ENCODE data around the gene GPR148. TPM values are rescaled to one million over a fixed set of nuclear protein-coding genes. Genes with fewer than 3 reads are reported as not detected.

Gene GPR148
- polyA plus RNA-seq, 1 donor from 2014 or later, result not detected

DNA sequence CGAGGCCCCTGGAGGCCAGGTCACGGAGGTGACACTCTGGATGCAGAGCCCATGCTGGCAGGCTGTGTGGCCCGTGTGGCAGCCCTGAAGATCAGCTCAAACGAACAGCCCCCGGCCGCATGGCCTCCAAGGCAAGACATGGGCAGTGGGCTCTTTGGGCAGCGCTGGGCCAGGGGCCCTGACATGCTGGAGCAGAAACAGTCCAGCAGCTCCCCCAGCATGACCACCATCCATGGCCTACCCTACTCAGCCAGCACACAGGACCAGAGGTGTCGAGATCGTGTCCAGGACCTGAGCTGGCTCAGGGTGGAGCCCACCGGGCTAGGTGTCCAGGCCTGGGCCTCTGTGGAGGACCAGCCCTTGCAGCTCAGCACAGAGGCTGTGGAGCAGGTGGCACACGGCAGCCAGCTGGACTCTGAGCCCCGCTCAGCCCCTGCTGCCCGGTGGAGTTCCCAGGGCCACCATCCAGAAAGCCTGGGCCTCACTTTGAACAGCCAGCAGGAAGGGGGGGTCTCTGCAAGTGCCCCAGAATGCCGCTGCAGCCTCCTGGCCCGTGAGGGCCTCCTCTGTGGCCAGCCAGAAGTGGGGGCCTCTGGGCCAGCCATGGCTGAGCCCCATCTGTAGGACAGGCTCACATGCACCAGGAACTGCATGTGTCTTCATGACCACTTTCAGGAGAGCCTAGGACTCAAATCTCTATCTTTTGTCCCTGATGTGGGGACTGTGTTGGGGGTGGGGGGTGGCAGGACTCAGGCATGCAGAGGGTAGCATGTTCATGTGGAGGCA lies 35.4 kb downstream of the GPR148 start:
- TF ChIP-seq SMC3 (conservative IDR thresholded peaks at IDR 0.05; ENCODE audit: poor library complexity), result no peak
- TF ChIP-seq, protein P1, sequence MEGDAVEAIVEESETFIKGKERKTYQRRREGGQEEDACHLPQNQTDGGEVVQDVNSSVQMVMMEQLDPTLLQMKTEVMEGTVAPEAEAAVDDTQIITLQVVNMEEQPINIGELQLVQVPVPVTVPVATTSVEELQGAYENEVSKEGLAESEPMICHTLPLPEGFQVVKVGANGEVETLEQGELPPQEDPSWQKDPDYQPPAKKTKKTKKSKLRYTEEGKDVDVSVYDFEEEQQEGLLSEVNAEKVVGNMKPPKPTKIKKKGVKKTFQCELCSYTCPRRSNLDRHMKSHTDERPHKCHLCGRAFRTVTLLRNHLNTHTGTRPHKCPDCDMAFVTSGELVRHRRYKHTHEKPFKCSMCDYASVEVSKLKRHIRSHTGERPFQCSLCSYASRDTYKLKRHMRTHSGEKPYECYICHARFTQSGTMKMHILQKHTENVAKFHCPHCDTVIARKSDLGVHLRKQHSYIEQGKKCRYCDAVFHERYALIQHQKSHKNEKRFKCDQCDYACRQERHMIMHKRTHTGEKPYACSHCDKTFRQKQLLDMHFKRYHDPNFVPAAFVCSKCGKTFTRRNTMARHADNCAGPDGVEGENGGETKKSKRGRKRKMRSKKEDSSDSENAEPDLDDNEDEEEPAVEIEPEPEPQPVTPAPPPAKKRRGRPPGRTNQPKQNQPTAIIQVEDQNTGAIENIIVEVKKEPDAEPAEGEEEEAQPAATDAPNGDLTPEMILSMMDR (IDR thresholded peaks at IDR 0.05; ENCODE audit: poor library complexity, severe bottlenecking), result no peak
- no peak for TF ChIP-seq EZH2 (IDR thresholded peaks at IDR 0.05; ENCODE audit: borderline replicate concordance, insufficient read depth, low read length, poor library complexity, severe bottlenecking)
- TF ChIP-seq MXI1 (conservative IDR thresholded peaks at IDR 0.05; ENCODE audit: poor library complexity, severe bottlenecking), result no peak
- TF ChIP-seq, protein P2, sequence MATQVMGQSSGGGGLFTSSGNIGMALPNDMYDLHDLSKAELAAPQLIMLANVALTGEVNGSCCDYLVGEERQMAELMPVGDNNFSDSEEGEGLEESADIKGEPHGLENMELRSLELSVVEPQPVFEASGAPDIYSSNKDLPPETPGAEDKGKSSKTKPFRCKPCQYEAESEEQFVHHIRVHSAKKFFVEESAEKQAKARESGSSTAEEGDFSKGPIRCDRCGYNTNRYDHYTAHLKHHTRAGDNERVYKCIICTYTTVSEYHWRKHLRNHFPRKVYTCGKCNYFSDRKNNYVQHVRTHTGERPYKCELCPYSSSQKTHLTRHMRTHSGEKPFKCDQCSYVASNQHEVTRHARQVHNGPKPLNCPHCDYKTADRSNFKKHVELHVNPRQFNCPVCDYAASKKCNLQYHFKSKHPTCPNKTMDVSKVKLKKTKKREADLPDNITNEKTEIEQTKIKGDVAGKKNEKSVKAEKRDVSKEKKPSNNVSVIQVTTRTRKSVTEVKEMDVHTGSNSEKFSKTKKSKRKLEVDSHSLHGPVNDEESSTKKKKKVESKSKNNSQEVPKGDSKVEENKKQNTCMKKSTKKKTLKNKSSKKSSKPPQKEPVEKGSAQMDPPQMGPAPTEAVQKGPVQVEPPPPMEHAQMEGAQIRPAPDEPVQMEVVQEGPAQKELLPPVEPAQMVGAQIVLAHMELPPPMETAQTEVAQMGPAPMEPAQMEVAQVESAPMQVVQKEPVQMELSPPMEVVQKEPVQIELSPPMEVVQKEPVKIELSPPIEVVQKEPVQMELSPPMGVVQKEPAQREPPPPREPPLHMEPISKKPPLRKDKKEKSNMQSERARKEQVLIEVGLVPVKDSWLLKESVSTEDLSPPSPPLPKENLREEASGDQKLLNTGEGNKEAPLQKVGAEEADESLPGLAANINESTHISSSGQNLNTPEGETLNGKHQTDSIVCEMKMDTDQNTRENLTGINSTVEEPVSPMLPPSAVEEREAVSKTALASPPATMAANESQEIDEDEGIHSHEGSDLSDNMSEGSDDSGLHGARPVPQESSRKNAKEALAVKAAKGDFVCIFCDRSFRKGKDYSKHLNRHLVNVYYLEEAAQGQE (IDR thresholded peaks at IDR 0.05; ENCODE audit: borderline replicate concordance), result no peak
- no peak for TF ChIP-seq POLR2AphosphoS5 (IDR thresholded peaks at IDR 0.05)
- no peak for TF ChIP-seq EP300 (conservative IDR thresholded peaks at IDR 0.05; ENCODE audit: poor library complexity, severe bottlenecking)
- no peak for TF ChIP-seq RAD21 (conservative IDR thresholded peaks at IDR 0.05)
- TF ChIP-seq TAF1 (IDR thresholded peaks at IDR 0.05; ENCODE audit: low read depth), result no peak
- H3K9ac ChIP-seq (ENCODE audit: low read length), result no peak overlapping the region
- H3K9me3 ChIP-seq (ENCODE audit: low read length), result no peaks in the 10 kb centered on the region
- H3K4me2 ChIP-seq (ENCODE audit: low read length), result no peak overlapping the region
- peaks cover 6% of the 10 kb centered on the region for H3K79me2 ChIP-seq (replicated peaks; ENCODE audit: insufficient read depth, low read length)
- H2AFZ ChIP-seq (ENCODE audit: low read depth, low read length), result no peak overlapping the region
- no peak overlapping the region for H3K4me3 ChIP-seq (ENCODE audit: low read length)
- no peaks in the 10 kb centered on the region for H3K27me3 ChIP-seq (ENCODE audit: insufficient read depth, low read depth, low read length)
- H4K20me1 ChIP-seq (ENCODE audit: insufficient read depth), result no peaks in the 10 kb centered on the region
- no peaks in the 10 kb centered on the region for H3K9me2 ChIP-seq (ENCODE audit: insufficient read depth, low read length)
- H3F3A ChIP-seq (ENCODE audit: insufficient read depth, low read length, poor library complexity, severe bottlenecking), result no peaks in the 10 kb centered on the region
- H3K36me3 ChIP-seq (ENCODE audit: insufficient read depth, low read length), result no peaks in the 10 kb centered on the region
- no peak overlapping the region for H3K27ac ChIP-seq (ENCODE audit: low read length)

DNA sequence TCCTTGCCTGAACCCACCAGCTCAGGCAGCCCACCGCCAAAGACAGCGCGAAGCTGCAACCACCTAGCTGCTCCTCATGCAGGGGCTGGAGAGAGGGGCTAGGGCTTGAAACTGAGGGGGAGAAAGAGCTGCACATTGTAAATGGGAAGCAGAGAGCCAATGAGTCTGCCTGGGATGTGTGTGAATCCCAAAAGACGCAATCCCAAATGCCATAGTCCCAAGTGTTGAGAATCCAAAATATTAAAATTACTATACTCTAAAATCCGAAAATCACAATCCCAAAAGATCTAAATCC lies 35.9 kb downstream of the GPR148 start:
- Histone ChIP-seq H3K9ac (ENCODE audit: low read length) (no peak overlapping the region), H3K4me2 (ENCODE audit: low read length) (no peak overlapping the region), H4K20me1 (ENCODE audit: insufficient read depth) (no peaks in the 10 kb centered on the region), H3K36me3 (ENCODE audit: insufficient read depth, low read length) (no peaks in the 10 kb centered on the region), H3K9me2 (ENCODE audit: insufficient read depth, low read length) (no peaks in the 10 kb centered on the region), H3K27me3 (ENCODE audit: insufficient read depth, low read depth, low read length) (no peaks in the 10 kb centered on the region), H3K4me3 (ENCODE audit: low read length) (no peak overlapping the region), H3K9me3 (ENCODE audit: low read length) (no peaks in the 10 kb centered on the region), H3K27ac (ENCODE audit: low read length) (no peak overlapping the region), H3K79me2 (replicated peaks; ENCODE audit: insufficient read depth, low read length) (peaks cover 1% of the 10 kb centered on the region), H3F3A (ENCODE audit: insufficient read depth, low read length, poor library complexity, severe bottlenecking) (no peaks in the 10 kb centered on the region), H2AFZ (ENCODE audit: low read depth, low read length) (no peak overlapping the region)
- TF ChIP-seq EP300 (conservative IDR thresholded peaks at IDR 0.05; ENCODE audit: poor library complexity, severe bottlenecking), result no peak
